ENCODE data around the gene SLC25A19. TPM values are rescaled to one million over a fixed set of nuclear protein-coding genes. Genes with fewer than 3 reads are reported as not detected.

The SLC25A19 gene
- total and polyA plus RNA-seq, 9 of the 15 experiments (the other 6 are each of a cell fraction or from before 2014, with no cell fraction given), result 33.4 to 76.6 (median 55.3) TPM

GRCh38 chr17:75240394-75241142 lies 48.7 kb downstream of the SLC25A19 start (continued):
- 0 out of 2 replicates have a peak, but pooled peaks have one; percentile 36 for TF ChIP-seq E2F1 (CRISPR knock-in tag; IDR thresholded peaks at IDR 0.05)
- 0 out of 2 replicates have a peak, but pooled peaks have one; percentile 24 for TF ChIP-seq HDAC2 (IDR thresholded peaks at IDR 0.05)
- TF ChIP-seq AFF4 (CRISPR knock-in tag; IDR thresholded peaks at IDR 0.05), result peak; percentile 30; the same call in 1 of the 2 replicates
- no peak for TF ChIP-seq EGR1 (conservative IDR thresholded peaks at IDR 0.05)
- peak; percentile 17; the same call in 1 of the 2 replicates for TF ChIP-seq DMBX1 (CRISPR knock-in tag; IDR thresholded peaks at IDR 0.05; ENCODE audit: borderline replicate concordance)
- TF ChIP-seq PPARD (CRISPR knock-in tag; IDR thresholded peaks at IDR 0.05), result no peak
- no peak for TF ChIP-seq U2AF1 (optimal IDR thresholded peaks at IDR 0.05; ENCODE audit: low read depth, low read length)
- TF ChIP-seq TSC22D4 (tag; IDR thresholded peaks at IDR 0.05), result no peak
- peak; percentile 29; the same call in 1 of the 2 replicates for TF ChIP-seq SOX6 (IDR thresholded peaks at IDR 0.05)
- no peak for TF ChIP-seq CREB1 (IDR thresholded peaks at IDR 0.05)
- peak; percentile 59; the same call in 1 of the 2 replicates for TF ChIP-seq CREB1 (CRISPR knock-in tag; IDR thresholded peaks at IDR 0.05)
- no peak for TF ChIP-seq ZNF41 (CRISPR knock-in tag; conservative IDR thresholded peaks at IDR 0.05)
- TF ChIP-seq REST (IDR thresholded peaks at IDR 0.05; ENCODE audit: borderline replicate concordance), result peak; percentile 67; the same call in 1 of the 2 replicates
- no peak for TF ChIP-seq REST (CRISPR knock-in tag; IDR thresholded peaks at IDR 0.05; ENCODE audit: low read depth)
- TF ChIP-seq SMARCA5 (IDR thresholded peaks at IDR 0.05), result peak; percentile 63; the same call in 1 of the 2 replicates
- TF ChIP-seq IRF2 (CRISPR knock-in tag; IDR thresholded peaks at IDR 0.05), result no peak
